Colonic mucosa (tissue), 4 donors: ENCODE results near the gene C8A. TPM values are rescaled to one million over a fixed set of nuclear protein-coding genes. Genes with fewer than 3 reads are reported as not detected.

Source experiments
- DNase-seq: peaks from one replicate; pipeline ENCODE4 v3.0.0-alpha.2; 2020
- H3K27ac ChIP-seq: fragments of 200-600 bp; one replicate; pipeline ENCODE4 v1.8.0; 2021
- H3K27me3 ChIP-seq: fragments of 200-600 bp; one replicate; pipeline ENCODE4 v1.8.0; 2021
- H3K36me3 ChIP-seq: fragments of 200-600 bp; one replicate; pipeline ENCODE4 v1.8.0; 2021
- H3K4me1 ChIP-seq: fragments of 200-600 bp; one replicate; pipeline ENCODE4 v1.8.0; 2021; ENCODE audit warnings: mild to moderate bottlenecking
- H3K4me3 ChIP-seq: fragments of 200-600 bp; one replicate; pipeline ENCODE4 v1.8.0; 2021
- H3K9ac ChIP-seq, 2 donors: one replicate each; pipeline ENCODE4 v1.7.0; 2013; ENCODE audit warnings: control low read depth in 2 of 2, low read depth in 2 of 2, low read length in 2 of 2
- H3K9me3 ChIP-seq: fragments of 200-600 bp; one replicate; pipeline ENCODE4 v1.8.0; 2021
- intact Hi-C: fragments of 100-400 bp; cut with DNase I; formaldehyde crosslinking; loops from one replicate; pipeline ENCODE4 v1.14.1; 2022
- total RNA-seq, 2 donors: library from RNA; stranded (reverse); fragmentation: NEBNext Ultra II Directional in 1 of 2; extraction: Animal tissue kit (Norgen Biotek cat#: 25700) in 1 of 2; gene quantifications; one replicate each; pipeline ENCODE4 v1.2.1, GENCODE V29; 2021
- TF ChIP-seq, protein P1 (sequence below): fragments of 200-600 bp; IDR thresholded peaks from one replicate; pipeline ENCODE4 v1.8.0; 2022; ENCODE audit warnings: antibody characterized with exemption, mild to moderate bottlenecking
- donor health status: healthy.
- donor health status: DM: no; HTN: no; CAD: no.
- donor health status: DM: no; HTN: no; CAD: no.

The C8A gene
- total RNA-seq, 2 donors from 2014 or later, result not detected

DNA sequence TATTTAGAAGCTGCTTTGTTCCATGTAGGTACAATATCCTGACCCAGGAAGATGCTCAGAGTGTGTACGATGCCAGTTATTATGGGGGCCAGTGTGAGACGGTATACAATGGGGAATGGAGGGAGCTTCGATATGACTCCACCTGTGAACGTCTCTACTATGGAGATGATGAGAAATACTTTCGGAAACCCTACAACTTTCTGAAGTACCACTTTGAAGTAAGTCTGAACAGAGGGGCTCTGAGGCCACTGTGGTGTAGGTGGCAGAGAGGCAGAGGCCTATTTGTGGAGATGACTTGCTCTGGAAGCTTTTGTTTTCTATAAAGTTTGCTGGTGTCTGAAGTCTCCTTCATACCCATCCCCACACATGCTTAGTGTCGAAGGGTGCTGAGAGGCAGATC is 26.8 kb downstream of the C8A start:
- Histone ChIP-seq H3K27me3 (no peaks in the 10 kb centered on the region), H3K4me1 (no peaks in the 10 kb centered on the region), H3K9me3 (no peaks in the 10 kb centered on the region), H3K9ac (no peak overlapping the region), H3K27ac (no peak overlapping the region), H3K4me3 (no peak overlapping the region), H3K36me3 (no peaks in the 10 kb centered on the region)
- no peak for DNase-seq
- TF ChIP-seq, protein P1, sequence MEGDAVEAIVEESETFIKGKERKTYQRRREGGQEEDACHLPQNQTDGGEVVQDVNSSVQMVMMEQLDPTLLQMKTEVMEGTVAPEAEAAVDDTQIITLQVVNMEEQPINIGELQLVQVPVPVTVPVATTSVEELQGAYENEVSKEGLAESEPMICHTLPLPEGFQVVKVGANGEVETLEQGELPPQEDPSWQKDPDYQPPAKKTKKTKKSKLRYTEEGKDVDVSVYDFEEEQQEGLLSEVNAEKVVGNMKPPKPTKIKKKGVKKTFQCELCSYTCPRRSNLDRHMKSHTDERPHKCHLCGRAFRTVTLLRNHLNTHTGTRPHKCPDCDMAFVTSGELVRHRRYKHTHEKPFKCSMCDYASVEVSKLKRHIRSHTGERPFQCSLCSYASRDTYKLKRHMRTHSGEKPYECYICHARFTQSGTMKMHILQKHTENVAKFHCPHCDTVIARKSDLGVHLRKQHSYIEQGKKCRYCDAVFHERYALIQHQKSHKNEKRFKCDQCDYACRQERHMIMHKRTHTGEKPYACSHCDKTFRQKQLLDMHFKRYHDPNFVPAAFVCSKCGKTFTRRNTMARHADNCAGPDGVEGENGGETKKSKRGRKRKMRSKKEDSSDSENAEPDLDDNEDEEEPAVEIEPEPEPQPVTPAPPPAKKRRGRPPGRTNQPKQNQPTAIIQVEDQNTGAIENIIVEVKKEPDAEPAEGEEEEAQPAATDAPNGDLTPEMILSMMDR, result no peak
- intact Hi-C loops, result no loop called here

GRCh38 chr1:56890229-56890628 is 35.6 kb downstream of the C8A start:
- TF ChIP-seq, protein P1, result no peak
- Histone ChIP-seq H3K36me3 (no peaks in the 10 kb centered on the region), H3K27me3 (no peaks in the 10 kb centered on the region), H3K4me3 (no peak overlapping the region), H3K27ac (no peak overlapping the region), H3K4me1 (no peaks in the 10 kb centered on the region), H3K9ac (no peak overlapping the region), H3K9me3 (no peaks in the 10 kb centered on the region)
- intact Hi-C loops, result no loop called here
- DNase-seq, result no peak

DNA sequence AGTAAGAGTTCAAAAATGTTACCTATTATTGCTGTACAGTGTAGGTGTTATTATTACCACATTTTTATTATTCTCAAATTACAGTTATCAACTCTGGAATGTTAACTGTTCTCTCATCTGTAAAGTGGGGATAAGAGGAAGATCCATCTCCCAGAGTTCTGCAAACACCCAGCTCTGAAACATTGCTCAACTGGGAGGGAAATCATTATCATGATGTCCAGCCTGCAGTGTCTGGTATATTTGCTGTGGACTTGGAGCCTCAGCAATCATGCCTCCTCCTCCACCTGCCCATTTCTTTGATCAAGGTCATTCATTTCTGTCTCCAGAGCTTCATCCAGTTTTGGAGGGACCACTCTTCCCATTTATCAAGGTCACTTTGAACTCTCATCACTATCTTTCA is 39.4 kb downstream of the C8A start:
- TF ChIP-seq, protein P1, result no peak
- Histone ChIP-seq H3K27me3 (no peaks in the 10 kb centered on the region), H3K36me3 (no peaks in the 10 kb centered on the region), H3K9me3 (no peaks in the 10 kb centered on the region), H3K27ac (no peak overlapping the region), H3K4me3 (no peak overlapping the region), H3K4me1 (no peaks in the 10 kb centered on the region), H3K9ac (no peak overlapping the region)
- DNase-seq, result no peak
- intact Hi-C loops, result no loop called here

DNA sequence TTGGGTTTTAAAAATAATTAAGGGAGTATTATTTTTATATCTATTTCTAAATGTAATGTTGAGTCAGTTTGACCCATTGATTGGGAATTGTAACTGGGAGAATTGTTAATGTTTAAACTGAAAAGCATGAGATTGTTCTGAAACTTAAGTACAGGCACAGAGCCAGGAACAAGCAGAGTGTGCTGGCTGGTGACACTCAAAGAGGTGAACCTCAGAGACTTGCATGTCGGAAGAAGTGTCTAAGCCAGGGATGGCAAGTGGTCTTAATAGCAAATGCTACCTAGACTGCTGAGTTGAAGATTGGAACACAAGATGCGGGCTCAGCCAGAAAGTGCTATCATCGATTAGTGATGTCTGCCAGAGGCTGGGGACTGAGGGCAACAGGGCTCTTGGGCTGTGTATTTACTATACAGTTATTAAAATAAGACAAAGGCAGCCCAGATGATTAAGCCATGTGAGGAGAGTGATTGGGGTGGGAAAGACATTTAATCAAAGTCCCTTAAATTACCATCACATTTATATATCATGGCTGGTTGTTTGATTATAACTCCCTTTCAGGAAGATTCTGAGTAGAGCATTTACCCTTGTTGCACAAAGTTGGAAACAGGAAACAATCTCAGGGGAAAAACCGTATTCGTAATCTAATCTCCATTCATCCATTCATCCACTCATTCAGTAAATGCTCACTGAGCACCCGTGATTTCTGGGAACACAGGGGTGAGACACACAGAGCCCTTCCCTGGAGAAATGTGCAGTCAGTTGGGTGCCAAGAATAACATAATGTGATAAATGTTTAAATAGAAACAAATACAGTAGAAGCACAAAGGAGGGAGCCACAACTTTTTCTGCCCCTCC is 42.8 kb downstream of the C8A start:
- Histone ChIP-seq H3K4me1 (no peaks in the 10 kb centered on the region), H3K27me3 (no peaks in the 10 kb centered on the region), H3K9me3 (no peaks in the 10 kb centered on the region), H3K9ac (no peak overlapping the region), H3K27ac (no peak overlapping the region), H3K36me3 (no peaks in the 10 kb centered on the region), H3K4me3 (no peak overlapping the region)
- intact Hi-C loops, result no loop called here
- TF ChIP-seq, protein P1, result no peak
- no peak for DNase-seq

DNA sequence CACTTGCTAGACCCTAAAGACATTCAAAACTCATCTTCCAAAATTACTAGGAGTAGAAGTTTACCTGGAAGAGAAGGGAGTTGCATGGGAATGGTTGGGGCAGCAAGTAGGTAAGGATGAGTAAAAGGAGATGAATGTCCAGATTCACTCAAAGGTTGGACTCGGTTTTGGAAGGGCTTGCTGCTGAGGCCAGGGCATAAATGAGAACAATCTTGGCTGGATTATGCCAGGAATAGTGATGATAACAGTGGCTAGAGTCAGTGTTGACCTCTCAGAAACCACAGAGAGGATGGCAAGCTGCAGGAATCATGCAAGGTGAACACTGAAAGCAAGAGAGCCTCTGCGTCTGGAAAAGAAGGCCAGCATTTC is 43.4 kb downstream of the C8A start:
- H3K27me3 ChIP-seq, result no peaks in the 10 kb centered on the region
- no peak overlapping the region for H3K4me3 ChIP-seq
- H3K36me3 ChIP-seq, result no peaks in the 10 kb centered on the region
- H3K27ac ChIP-seq, result no peak overlapping the region
- H3K4me1 ChIP-seq, result no peaks in the 10 kb centered on the region
- no peak for DNase-seq
- intact Hi-C loops, result no loop called here
- no peaks in the 10 kb centered on the region for H3K9me3 ChIP-seq
- TF ChIP-seq, protein P1, result no peak
- no peak overlapping the region for H3K9ac ChIP-seq
